Measurements from ENCODE around the gene CCDC144A. TPM values are rescaled to one million over a fixed set of nuclear protein-coding genes. Genes with fewer than 3 reads are reported as not detected.
"Not testable (repeated sequence)": the region's sequence is repeated elsewhere in the genome, so short reads cannot be mapped to it uniquely, and the experiment has no call there.

The CCDC144A gene
- total RNA-seq, 1 experiment from 2014 or later: 4.4 TPM

GRCh38 chr17:16818340-16818739 lies 128.3 kb downstream of the CCDC144A start:
- no peak for DNase-seq (ENCODE audit: low spot score)

GRCh38 chr17:16818821-16819683 lies 129.0 kb downstream of the CCDC144A start:
- DNase-seq (ENCODE audit: low spot score): no peak

- peak; percentile 61 for DNase-seq (ENCODE audit: low spot score)
These were observed 130.3 kb downstream of the CCDC144A start for GRCh38 chr17:16820161-16820877.

GRCh38 chr17:16820979-16821543 lies 131.0 kb downstream of the CCDC144A start:
- DNase-seq (ENCODE audit: low spot score): no peak

- not testable (repeated sequence) for DNase-seq (ENCODE audit: low spot score)
These were observed 132.1 kb downstream of the CCDC144A start for GRCh38 chr17:16822133-16822532.

GRCh38 chr17:16823768-16824406 lies 133.8 kb downstream of the CCDC144A start:
- not testable (repeated sequence) for DNase-seq (ENCODE audit: low spot score)

Other genes with a start within 250 kb of the CCDC144A start
- 3.4 and 7.4 TPM in 2 replicates for gene LRRC75A, start 198.0 kb upstream of the CCDC144A start, total RNA-seq (2014; rRNA removed; shearing (Covaris generic))
- 3.1 and 4.1 TPM in 2 replicates for gene ZNF287, start 121.0 kb upstream of the CCDC144A start, total RNA-seq (2014; rRNA removed; shearing (Covaris generic))
- 6.8 and 8.8 TPM in 2 replicates for gene ZNF624, start 36.4 kb upstream of the CCDC144A start, total RNA-seq (2014; rRNA removed; shearing (Covaris generic))